Nephron (organoid): ENCODE data around the gene ZNF618.

ENCODE experiments used
- H3K27ac Mint-ChIP-seq, 3 experiments: 2 replicates each; pipeline ENCODE4 v1.8.0; 2020; ENCODE audit warnings: mixed read lengths in 3 of 3, mild to moderate bottlenecking in 2 of 3, moderate library complexity in 1 of 3
- H3K27me3 Mint-ChIP-seq: 2 replicates; pipeline ENCODE4 v1.8.0; 2021; ENCODE audit warnings: low read depth, mild to moderate bottlenecking, moderate library complexity, mixed read lengths
- H3K36me3 Mint-ChIP-seq: 2 replicates; pipeline ENCODE4 v1.8.0; 2020; ENCODE audit warnings: low read depth, mixed read lengths
- H3K4me1 Mint-ChIP-seq: 2 replicates; pipeline ENCODE4 v1.8.0; 2020; ENCODE audit warnings: mixed read lengths
- H3K4me3 Mint-ChIP-seq, 3 experiments: 2 replicates each; pipeline ENCODE4 v1.8.0; 2020; ENCODE audit warnings: mild to moderate bottlenecking in 3 of 3, mixed read lengths in 3 of 3, moderate library complexity in 2 of 3
- H3K9me3 Mint-ChIP-seq: 2 replicates; pipeline ENCODE4 v1.8.0; 2020; ENCODE audit warnings: mixed read lengths
- TF ChIP-seq, protein P1 (sequence below), 3 experiments: fragments of 200-600 bp; sonication (generic); IDR thresholded peaks; one replicate each; pipeline ENCODE4 v1.5.0; 2021; ENCODE audit warnings: antibody characterized with exemption in 3 of 3; ENCODE audit not compliant: unreplicated experiment in 3 of 3

The ZNF618 gene

DNA sequence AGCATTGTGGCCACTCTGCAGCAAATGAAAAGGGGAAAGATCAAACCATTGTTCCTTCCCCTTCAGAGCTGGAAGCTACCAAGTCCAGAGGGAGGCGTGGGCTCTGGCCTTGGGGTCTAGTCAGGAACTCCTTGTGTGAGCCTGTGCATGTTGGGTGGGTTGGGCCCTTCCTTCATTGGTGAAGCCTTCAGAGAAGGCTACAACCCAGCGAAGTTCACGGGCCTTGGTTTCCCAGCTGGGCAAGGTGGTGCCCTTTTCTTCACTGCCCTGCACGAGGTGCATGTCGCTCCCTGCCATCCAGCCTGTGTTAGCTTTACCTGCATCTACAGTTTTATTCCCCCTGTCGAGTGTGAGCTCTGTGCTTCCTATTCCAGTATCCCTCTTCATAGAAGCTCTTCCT is 84.7 kb downstream of the ZNF618 start:
- H3K4me1 Mint-ChIP-seq = peaks cover 78% of the 10 kb centered on the region
- peak overlapping the region; percentile 50 to 97 (median 96) for H3K27ac Mint-ChIP-seq
- H3K9me3 Mint-ChIP-seq = no peaks in the 10 kb centered on the region
- no peak overlapping the region for H3K4me3 Mint-ChIP-seq
- H3K36me3 Mint-ChIP-seq = peaks cover 22% of the 10 kb centered on the region
- H3K27me3 Mint-ChIP-seq = no peaks in the 10 kb centered on the region
- TF ChIP-seq, protein P1, sequence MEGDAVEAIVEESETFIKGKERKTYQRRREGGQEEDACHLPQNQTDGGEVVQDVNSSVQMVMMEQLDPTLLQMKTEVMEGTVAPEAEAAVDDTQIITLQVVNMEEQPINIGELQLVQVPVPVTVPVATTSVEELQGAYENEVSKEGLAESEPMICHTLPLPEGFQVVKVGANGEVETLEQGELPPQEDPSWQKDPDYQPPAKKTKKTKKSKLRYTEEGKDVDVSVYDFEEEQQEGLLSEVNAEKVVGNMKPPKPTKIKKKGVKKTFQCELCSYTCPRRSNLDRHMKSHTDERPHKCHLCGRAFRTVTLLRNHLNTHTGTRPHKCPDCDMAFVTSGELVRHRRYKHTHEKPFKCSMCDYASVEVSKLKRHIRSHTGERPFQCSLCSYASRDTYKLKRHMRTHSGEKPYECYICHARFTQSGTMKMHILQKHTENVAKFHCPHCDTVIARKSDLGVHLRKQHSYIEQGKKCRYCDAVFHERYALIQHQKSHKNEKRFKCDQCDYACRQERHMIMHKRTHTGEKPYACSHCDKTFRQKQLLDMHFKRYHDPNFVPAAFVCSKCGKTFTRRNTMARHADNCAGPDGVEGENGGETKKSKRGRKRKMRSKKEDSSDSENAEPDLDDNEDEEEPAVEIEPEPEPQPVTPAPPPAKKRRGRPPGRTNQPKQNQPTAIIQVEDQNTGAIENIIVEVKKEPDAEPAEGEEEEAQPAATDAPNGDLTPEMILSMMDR (IDR thresholded peaks at IDR 0.05; ENCODE audit: unreplicated experiment in 3 of 3) = no peak

DNA sequence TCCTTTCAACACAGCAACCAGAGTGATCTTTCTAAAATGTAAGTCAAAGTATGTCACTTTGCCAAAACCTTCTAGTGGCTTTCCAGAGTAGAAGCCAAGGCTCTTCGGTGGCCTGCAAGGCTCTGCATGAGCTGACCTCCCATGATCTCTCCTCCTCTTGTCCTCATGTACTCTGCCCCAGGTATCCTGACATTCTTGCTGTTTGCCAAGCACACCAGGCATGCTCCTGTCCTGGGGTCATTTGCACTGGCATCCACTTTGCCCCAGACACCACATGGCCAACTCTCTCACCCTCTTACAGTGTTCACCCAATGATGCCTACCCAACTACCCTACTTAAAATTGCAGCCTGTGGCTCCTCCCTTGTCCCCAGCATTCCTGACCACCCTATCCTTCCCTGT is 86.3 kb downstream of the ZNF618 start:
- Mint-ChIP-seq H3K36me3 (peaks cover 38% of the 10 kb centered on the region), H3K4me1 (peaks cover 85% of the 10 kb centered on the region), H3K27ac (peak overlapping the region; percentile 50 to 97 (median 96)), H3K9me3 (no peaks in the 10 kb centered on the region), H3K4me3 (no peak overlapping the region), H3K27me3 (no peaks in the 10 kb centered on the region)
- TF ChIP-seq, protein P1 (IDR thresholded peaks at IDR 0.05; ENCODE audit: unreplicated experiment in 3 of 3) = no peak

DNA sequence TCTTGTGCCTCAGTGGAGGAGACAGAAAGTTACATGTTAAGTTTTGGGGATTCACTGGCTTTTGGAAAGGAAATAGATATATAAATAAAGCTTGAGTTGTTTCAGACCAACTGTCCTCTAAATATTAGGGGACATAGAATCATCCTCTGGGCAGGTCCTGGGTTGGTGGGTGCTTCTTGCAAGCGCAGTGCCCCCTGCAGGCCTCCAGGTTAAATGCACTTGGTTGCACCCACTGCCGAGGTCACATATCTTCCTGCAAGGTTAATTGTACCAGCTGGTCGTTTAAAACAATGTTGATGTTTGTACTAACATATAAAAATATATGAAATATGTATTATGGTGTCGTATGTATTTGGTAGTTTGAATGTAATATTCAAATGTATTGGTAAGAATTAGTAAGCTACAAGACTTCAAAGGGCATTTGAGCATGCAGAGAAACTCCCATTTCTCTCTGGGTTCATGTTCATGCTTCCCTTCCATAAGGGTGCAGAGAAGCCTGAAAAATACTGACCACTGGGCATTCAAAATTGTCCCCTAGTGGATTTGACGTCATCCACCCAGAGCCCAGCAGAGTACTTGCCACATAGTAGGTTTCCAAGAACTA is 87.0 kb downstream of the ZNF618 start:
- TF ChIP-seq, protein P1 (IDR thresholded peaks at IDR 0.05; ENCODE audit: unreplicated experiment in 3 of 3) = peak; percentile 52 to 64 (median 58)
- no peaks in the 10 kb centered on the region for H3K9me3 Mint-ChIP-seq
- peaks cover 43% of the 10 kb centered on the region for H3K36me3 Mint-ChIP-seq
- no peaks in the 10 kb centered on the region for H3K27me3 Mint-ChIP-seq
- H3K4me1 Mint-ChIP-seq = peaks cover 84% of the 10 kb centered on the region
- no peak overlapping the region for H3K4me3 Mint-ChIP-seq
- H3K27ac Mint-ChIP-seq = peak overlapping the region; percentile 50 to 97 (median 96)

DNA sequence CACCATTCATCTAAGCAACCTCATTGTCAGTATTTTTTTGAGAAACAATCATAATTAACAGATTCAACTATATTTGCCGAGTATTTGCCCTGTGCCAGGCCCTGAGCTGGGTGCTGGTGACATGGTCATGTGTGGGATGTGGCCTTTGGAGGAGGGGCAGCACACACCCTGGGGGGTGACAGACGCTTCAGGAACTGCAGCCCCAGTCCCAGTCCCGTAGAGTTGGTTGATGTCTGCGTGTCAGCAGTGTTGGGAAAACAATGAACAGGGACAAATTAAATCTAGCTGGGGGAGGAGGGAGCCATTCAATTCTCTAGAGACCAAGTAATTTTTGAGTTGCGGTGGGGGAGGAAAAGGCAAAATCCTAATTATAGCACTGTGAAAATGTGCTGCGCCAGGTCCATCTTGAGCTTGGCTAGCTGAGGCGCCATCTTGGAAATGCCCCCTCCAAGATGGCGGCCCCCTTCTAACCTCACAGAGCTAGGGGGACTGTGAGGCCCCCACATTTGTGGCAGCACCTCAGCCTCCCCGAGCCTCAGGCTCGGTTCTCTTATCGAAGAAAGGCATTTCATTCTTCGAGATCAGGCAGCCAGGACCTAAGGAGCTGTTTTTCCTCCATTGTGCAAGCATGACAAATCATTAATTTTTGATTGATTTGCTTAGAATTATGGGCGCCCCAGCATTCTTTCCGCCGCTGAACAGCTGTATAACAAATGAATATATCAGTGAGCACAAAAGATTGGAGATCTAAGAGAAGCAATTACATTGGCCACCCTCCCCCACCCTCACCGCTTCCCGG is 87.8 kb downstream of the ZNF618 start:
- Mint-ChIP-seq H3K27me3 (no peaks in the 10 kb centered on the region), H3K27ac (peak overlapping the region; percentile 96 to 97 (median 96)), H3K4me1 (peaks cover 77% of the 10 kb centered on the region), H3K9me3 (no peaks in the 10 kb centered on the region), H3K4me3 (peak overlapping the region; percentile 46 to 58 (median 58)), H3K36me3 (peaks cover 51% of the 10 kb centered on the region)
- TF ChIP-seq, protein P1 (IDR thresholded peaks at IDR 0.05; ENCODE audit: unreplicated experiment in 3 of 3) = no peak

DNA sequence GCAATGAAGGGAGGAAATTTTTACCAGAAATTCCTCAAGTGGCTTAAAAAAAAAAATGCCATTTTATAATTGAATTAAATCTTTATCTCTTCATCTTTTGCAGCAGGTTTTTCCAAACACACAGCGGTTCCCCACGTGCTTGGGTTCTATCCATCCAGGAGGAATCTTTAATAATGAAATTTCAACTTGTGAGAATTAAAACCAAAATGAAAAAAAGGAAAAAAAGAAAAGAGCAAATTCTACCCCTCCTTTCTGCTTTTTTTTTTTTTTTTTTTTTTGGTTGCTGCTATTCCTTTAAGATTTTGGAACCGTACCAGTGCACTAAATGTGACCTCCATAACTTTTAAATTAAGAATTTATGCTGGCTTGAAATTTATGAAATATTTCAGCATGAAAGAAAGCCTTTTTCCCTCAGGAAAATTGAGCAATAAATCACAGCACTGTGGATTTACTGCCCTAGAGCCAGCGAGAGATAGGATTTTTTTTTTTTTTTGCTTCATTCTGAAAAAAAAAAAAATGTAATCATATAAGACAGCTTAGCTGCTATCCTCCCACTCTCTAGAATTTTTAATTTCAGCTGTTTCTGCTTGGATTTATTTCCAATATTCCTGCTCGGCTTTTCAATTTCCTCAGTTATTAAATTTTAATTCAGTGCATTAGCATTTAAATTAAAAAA is 88.5 kb downstream of the ZNF618 start:
- TF ChIP-seq, protein P1 (IDR thresholded peaks at IDR 0.05; ENCODE audit: unreplicated experiment in 3 of 3) = no peak
- peak overlapping the region; percentile 96 to 97 (median 96) for H3K27ac Mint-ChIP-seq
- H3K4me3 Mint-ChIP-seq = peak overlapping the region; percentile 46 to 58 (median 58)
- H3K9me3 Mint-ChIP-seq = no peaks in the 10 kb centered on the region
- H3K4me1 Mint-ChIP-seq = peaks cover 77% of the 10 kb centered on the region
- H3K36me3 Mint-ChIP-seq = peaks cover 58% of the 10 kb centered on the region
- no peaks in the 10 kb centered on the region for H3K27me3 Mint-ChIP-seq
